HG03457 (cell line): ENCODE results near the gene PSMA7.

Experiments used
- ATAC-seq: cut with Tn5 transposase; IDR thresholded peaks from one replicate; pipeline ENCODE4 v1.9.1; 2021; ENCODE audit warnings: moderate number of reproducible peaks; ENCODE audit not compliant: unreplicated experiment

The PSMA7 gene

GRCh38 chr20:62172666-62173065 is 29.5 kb upstream of the PSMA7 start:
- ATAC-seq: no peak

GRCh38 chr20:62171245-62171644 is 28.1 kb upstream of the PSMA7 start:
- ATAC-seq: no peak

- ATAC-seq: no peak
Measured at GRCh38 chr20:62170536-62170935, 27.3 kb upstream of the PSMA7 start.

GRCh38 chr20:62168890-62169435 is 25.8 kb upstream of the PSMA7 start:
- ATAC-seq: no peak

GRCh38 chr20:62168061-62168460 is 24.9 kb upstream of the PSMA7 start:
- ATAC-seq: no peak

GRCh38 chr20:62167474-62167873 is 24.3 kb upstream of the PSMA7 start:
- no peak for ATAC-seq

- no peak for ATAC-seq
Measured at GRCh38 chr20:62165762-62166399, 22.7 kb upstream of the PSMA7 start.

- ATAC-seq: no peak
Measured at GRCh38 chr20:62164879-62165761, 21.9 kb upstream of the PSMA7 start.

GRCh38 chr20:62163986-62164762 is 21.0 kb upstream of the PSMA7 start:
- ATAC-seq: no peak

GRCh38 chr20:62163485-62163865 is 20.3 kb upstream of the PSMA7 start:
- ATAC-seq: no peak

- ATAC-seq: no peak
Measured at GRCh38 chr20:62162765-62163484, 19.7 kb upstream of the PSMA7 start.

GRCh38 chr20:62161347-62161746 is 18.2 kb upstream of the PSMA7 start:
- ATAC-seq: no peak

GRCh38 chr20:62160876-62161275 is 17.7 kb upstream of the PSMA7 start:
- ATAC-seq: no peak

GRCh38 chr20:62160253-62160652 is 17.1 kb upstream of the PSMA7 start:
- ATAC-seq: no peak

GRCh38 chr20:62159839-62160238 is 16.6 kb upstream of the PSMA7 start:
- ATAC-seq: no peak

- no peak for ATAC-seq
Measured at GRCh38 chr20:62159052-62159451, 15.9 kb upstream of the PSMA7 start.

GRCh38 chr20:62158541-62158940 is 15.3 kb upstream of the PSMA7 start:
- ATAC-seq: no peak

GRCh38 chr20:62158088-62158400 is 14.8 kb upstream of the PSMA7 start:
- ATAC-seq: no peak

GRCh38 chr20:62157387-62158087 is 14.3 kb upstream of the PSMA7 start:
- no peak for ATAC-seq
